ENCODE data around the gene PLCH1. TPM values are rescaled to one million over a fixed set of nuclear protein-coding genes. Genes with fewer than 3 reads are reported as not detected.

The PLCH1 gene
- total RNA-seq, 1 donor from 2014 or later, result not detected

- TF ChIP-seq CTCF (IDR thresholded peaks at IDR 0.05), result no peak
- Mint-ChIP-seq H3K9me3 (ENCODE audit: unreplicated experiment) (no peaks in the 10 kb centered on the region), H3K4me3 (ENCODE audit: unreplicated experiment) (no peak overlapping the region), H3K36me3 (ENCODE audit: unreplicated experiment) (no peaks in the 10 kb centered on the region), H3K27ac (ENCODE audit: unreplicated experiment) (no peak overlapping the region), H3K27me3 (ENCODE audit: unreplicated experiment) (no peaks in the 10 kb centered on the region), H3K4me1 (ENCODE audit: unreplicated experiment) (no peaks in the 10 kb centered on the region)
- no peak for DNase-seq (ENCODE audit: extremely low spot score, unreplicated experiment)
These were observed 253.2 kb downstream of the PLCH1 start for GRCh38 chr3:155491696-155492095.

- no peaks in the 10 kb centered on the region for H3K27me3 Mint-ChIP-seq (ENCODE audit: unreplicated experiment)
- H3K4me1 Mint-ChIP-seq (ENCODE audit: unreplicated experiment), result no peaks in the 10 kb centered on the region
- no peak for DNase-seq (ENCODE audit: extremely low spot score, unreplicated experiment)
- no peaks in the 10 kb centered on the region for H3K9me3 Mint-ChIP-seq (ENCODE audit: unreplicated experiment)
- H3K4me3 Mint-ChIP-seq (ENCODE audit: unreplicated experiment), result no peak overlapping the region
- no peak overlapping the region for H3K27ac Mint-ChIP-seq (ENCODE audit: unreplicated experiment)
- TF ChIP-seq CTCF (IDR thresholded peaks at IDR 0.05), result no peak
- H3K36me3 Mint-ChIP-seq (ENCODE audit: unreplicated experiment), result no peaks in the 10 kb centered on the region
These were observed 256.2 kb downstream of the PLCH1 start for GRCh38 chr3:155488671-155489070.

GRCh38 chr3:155485897-155486296 is 259.0 kb downstream of the PLCH1 start:
- H3K4me3 Mint-ChIP-seq (ENCODE audit: unreplicated experiment), result no peak overlapping the region
- TF ChIP-seq CTCF (IDR thresholded peaks at IDR 0.05), result no peak
- no peaks in the 10 kb centered on the region for H3K4me1 Mint-ChIP-seq (ENCODE audit: unreplicated experiment)
- no peaks in the 10 kb centered on the region for H3K36me3 Mint-ChIP-seq (ENCODE audit: unreplicated experiment)
- no peaks in the 10 kb centered on the region for H3K27me3 Mint-ChIP-seq (ENCODE audit: unreplicated experiment)
- H3K9me3 Mint-ChIP-seq (ENCODE audit: unreplicated experiment), result no peaks in the 10 kb centered on the region
- DNase-seq (ENCODE audit: extremely low spot score, unreplicated experiment), result no peak
- H3K27ac Mint-ChIP-seq (ENCODE audit: unreplicated experiment), result no peak overlapping the region

GRCh38 chr3:155481591-155481990 is 263.3 kb downstream of the PLCH1 start:
- no peak for TF ChIP-seq CTCF (IDR thresholded peaks at IDR 0.05)
- no peak for DNase-seq (ENCODE audit: extremely low spot score, unreplicated experiment)
- Mint-ChIP-seq H3K4me1 (ENCODE audit: unreplicated experiment) (no peaks in the 10 kb centered on the region), H3K27me3 (ENCODE audit: unreplicated experiment) (no peaks in the 10 kb centered on the region), H3K9me3 (ENCODE audit: unreplicated experiment) (peaks cover 11% of the 10 kb centered on the region), H3K27ac (ENCODE audit: unreplicated experiment) (no peak overlapping the region), H3K36me3 (ENCODE audit: unreplicated experiment) (no peaks in the 10 kb centered on the region), H3K4me3 (ENCODE audit: unreplicated experiment) (no peak overlapping the region)

GRCh38 chr3:155481089-155481488 is 263.8 kb downstream of the PLCH1 start:
- no peaks in the 10 kb centered on the region for H3K4me1 Mint-ChIP-seq (ENCODE audit: unreplicated experiment)
- H3K4me3 Mint-ChIP-seq (ENCODE audit: unreplicated experiment), result no peak overlapping the region
- no peaks in the 10 kb centered on the region for H3K27me3 Mint-ChIP-seq (ENCODE audit: unreplicated experiment)
- no peak for TF ChIP-seq CTCF (IDR thresholded peaks at IDR 0.05)
- no peak for DNase-seq (ENCODE audit: extremely low spot score, unreplicated experiment)
- no peaks in the 10 kb centered on the region for H3K36me3 Mint-ChIP-seq (ENCODE audit: unreplicated experiment)
- H3K27ac Mint-ChIP-seq (ENCODE audit: unreplicated experiment), result no peak overlapping the region
- H3K9me3 Mint-ChIP-seq (ENCODE audit: unreplicated experiment), result peaks cover 16% of the 10 kb centered on the region

Measured in osteocyte (in vitro differentiated cells).